Colonic mucosa (tissue), 4 donors: ENCODE measurements around the gene XNDC1N. TPM values are rescaled to one million over a fixed set of nuclear protein-coding genes. Genes with fewer than 3 reads are reported as not detected.

Experiments used
- DNase-seq: peaks from one replicate; pipeline ENCODE4 v3.0.0-alpha.2; 2020
- H3K27ac ChIP-seq: fragments of 200-600 bp; one replicate; pipeline ENCODE4 v1.8.0; 2021
- H3K27me3 ChIP-seq: fragments of 200-600 bp; one replicate; pipeline ENCODE4 v1.8.0; 2021
- H3K36me3 ChIP-seq: fragments of 200-600 bp; one replicate; pipeline ENCODE4 v1.8.0; 2021
- H3K4me1 ChIP-seq: fragments of 200-600 bp; one replicate; pipeline ENCODE4 v1.8.0; 2021; ENCODE audit warnings: mild to moderate bottlenecking
- H3K4me3 ChIP-seq: fragments of 200-600 bp; one replicate; pipeline ENCODE4 v1.8.0; 2021
- H3K9ac ChIP-seq, 2 donors: one replicate each; pipeline ENCODE4 v1.7.0; 2013; ENCODE audit warnings: control low read depth in 2 of 2, low read depth in 2 of 2, low read length in 2 of 2
- H3K9me3 ChIP-seq: fragments of 200-600 bp; one replicate; pipeline ENCODE4 v1.8.0; 2021
- intact Hi-C: fragments of 100-400 bp; cut with DNase I; formaldehyde crosslinking; loops from one replicate; pipeline ENCODE4 v1.14.1; 2022
- total RNA-seq, 2 donors: library from RNA; stranded (reverse); fragmentation: NEBNext Ultra II Directional in 1 of 2; extraction: Animal tissue kit (Norgen Biotek cat#: 25700) in 1 of 2; gene quantifications; one replicate each; pipeline ENCODE4 v1.2.1, GENCODE V29; 2021
- TF ChIP-seq, protein P1 (sequence below): fragments of 200-600 bp; IDR thresholded peaks from one replicate; pipeline ENCODE4 v1.8.0; 2022; ENCODE audit warnings: antibody characterized with exemption, mild to moderate bottlenecking
- donor health status: healthy.
- donor health status: DM: no; HTN: no; CAD: no.
- donor health status: DM: no; HTN: no; CAD: no.

The XNDC1N gene, protein sequence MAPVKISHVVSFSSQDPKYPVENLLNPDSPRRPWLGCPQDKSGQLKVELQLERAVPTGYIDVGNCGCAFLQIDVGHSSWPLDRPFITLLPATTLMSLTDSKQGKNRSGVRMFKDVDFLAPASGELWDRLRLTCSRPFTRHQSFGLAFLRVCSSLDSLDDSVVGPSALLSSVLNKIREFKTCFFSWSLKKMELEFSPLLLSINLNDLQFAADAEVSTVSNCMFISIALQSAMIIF
- total RNA-seq, result 10 to 100 TPM in 1 of 2 donors, 1 to 10 TPM in 1; 7.9 to 13.3 TPM

DNA sequence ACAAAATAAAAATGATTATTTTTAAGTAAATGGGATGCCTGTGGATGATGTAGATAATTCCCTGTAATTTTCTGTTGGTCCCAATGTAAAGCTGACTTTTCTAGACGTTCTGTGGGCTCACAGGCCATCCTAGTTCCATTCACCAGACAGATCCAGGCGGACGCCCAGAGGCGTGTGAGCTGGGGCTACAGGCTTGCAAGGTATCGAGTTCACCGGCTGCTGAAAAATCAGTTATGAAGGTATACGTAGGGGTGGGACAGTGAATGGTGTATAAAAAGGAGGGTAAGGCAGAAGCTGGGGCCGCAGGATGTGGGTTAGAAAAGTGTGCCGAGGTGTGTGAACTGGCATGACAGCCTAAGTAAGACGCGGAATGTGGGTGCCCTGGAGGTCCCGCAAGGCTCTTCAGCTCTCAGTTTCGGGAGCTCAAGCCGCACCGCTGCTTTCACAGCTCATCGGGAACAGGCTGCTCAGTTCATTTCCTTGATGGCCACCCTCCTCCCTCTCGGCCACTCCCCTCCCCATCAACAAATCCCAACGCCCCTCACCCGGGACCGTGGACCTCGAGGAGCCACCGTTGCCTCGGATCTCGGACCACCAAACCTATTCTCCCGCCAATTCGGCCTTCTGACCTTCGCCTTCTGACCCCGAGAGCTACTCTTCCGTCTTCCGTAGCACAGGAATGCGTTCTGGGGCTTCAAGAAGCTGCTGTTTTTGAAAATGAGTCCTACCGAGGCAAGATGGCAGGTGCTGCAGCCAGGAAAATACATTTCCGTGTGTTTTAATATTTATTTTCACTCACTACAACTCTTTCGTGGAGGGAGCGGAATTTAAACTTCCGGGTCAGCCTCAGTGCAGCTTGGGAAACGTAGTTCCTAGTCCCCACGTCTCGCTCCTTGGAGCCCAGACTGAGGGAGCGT, at the start of gene XNDC1N:
XNDC1N (minus strand) TSS at position 775 of the 917 bp plus-strand sequence. CDS start 5,241 bp downstream, outside the sequence.
- intact Hi-C loops, result no loop called here
- Histone ChIP-seq H3K9me3 (no peaks in the 10 kb centered on the region), H3K4me3 (peak within 1 kb of the TSS; percentile 83), H3K27me3 (no peaks in the 10 kb centered on the region), H3K4me1 (peaks cover 3% of the 10 kb centered on the region), H3K9ac (peak within 1 kb of the TSS; percentile 82 to 83), H3K27ac (peak within 1 kb of the TSS; percentile 77), H3K36me3 (no peaks in the 10 kb centered on the region)
- TF ChIP-seq, protein P1, sequence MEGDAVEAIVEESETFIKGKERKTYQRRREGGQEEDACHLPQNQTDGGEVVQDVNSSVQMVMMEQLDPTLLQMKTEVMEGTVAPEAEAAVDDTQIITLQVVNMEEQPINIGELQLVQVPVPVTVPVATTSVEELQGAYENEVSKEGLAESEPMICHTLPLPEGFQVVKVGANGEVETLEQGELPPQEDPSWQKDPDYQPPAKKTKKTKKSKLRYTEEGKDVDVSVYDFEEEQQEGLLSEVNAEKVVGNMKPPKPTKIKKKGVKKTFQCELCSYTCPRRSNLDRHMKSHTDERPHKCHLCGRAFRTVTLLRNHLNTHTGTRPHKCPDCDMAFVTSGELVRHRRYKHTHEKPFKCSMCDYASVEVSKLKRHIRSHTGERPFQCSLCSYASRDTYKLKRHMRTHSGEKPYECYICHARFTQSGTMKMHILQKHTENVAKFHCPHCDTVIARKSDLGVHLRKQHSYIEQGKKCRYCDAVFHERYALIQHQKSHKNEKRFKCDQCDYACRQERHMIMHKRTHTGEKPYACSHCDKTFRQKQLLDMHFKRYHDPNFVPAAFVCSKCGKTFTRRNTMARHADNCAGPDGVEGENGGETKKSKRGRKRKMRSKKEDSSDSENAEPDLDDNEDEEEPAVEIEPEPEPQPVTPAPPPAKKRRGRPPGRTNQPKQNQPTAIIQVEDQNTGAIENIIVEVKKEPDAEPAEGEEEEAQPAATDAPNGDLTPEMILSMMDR, result no peak
- peak; percentile 71 for DNase-seq

DNA sequence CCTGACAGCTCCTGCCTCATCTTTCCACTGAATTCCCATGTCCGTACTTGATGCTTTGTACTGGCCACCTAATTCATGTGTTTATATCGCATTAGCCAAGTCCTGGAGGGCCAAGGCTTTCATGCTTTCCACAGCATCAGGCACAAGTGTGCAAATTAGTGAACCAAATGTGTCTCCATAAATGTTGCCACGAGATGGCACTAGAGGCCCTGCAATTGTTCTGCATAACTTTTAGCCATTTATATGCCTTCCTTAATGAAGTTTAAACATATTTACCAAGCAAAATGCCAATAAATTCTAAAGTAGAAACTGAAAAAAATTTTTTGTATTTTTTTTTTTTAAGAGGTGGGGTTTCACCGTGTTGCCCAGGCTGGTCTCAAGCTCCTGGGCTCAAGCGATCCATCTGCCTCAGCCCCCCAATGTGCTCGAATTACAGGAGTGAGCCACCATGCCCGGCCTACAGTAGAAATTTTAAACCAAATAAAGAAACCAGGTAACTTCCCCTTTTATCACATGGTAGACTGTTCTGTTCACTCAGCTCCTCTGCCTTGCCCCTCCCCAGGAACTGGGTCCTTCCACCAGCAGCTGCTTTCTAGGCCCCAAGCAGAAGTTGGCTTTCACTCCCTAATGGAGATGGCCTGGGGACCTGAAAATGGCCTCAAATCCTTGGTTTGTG, 49.5 kb upstream of the XNDC1N start:
- intact Hi-C loops, result loop anchor here (10.0 kb wide), 1 partner anchor 457 kb away; the partner anchor contains the start of gene CLPB
- Histone ChIP-seq H3K4me3 (no peak overlapping the region), H3K27me3 (no peaks in the 10 kb centered on the region), H3K9me3 (no peaks in the 10 kb centered on the region), H3K9ac (no peak overlapping the region), H3K4me1 (no peaks in the 10 kb centered on the region), H3K36me3 (no peaks in the 10 kb centered on the region), H3K27ac (no peak overlapping the region)
- DNase-seq, result peak; percentile 65
- TF ChIP-seq, protein P1, result peak; percentile 64

DNA sequence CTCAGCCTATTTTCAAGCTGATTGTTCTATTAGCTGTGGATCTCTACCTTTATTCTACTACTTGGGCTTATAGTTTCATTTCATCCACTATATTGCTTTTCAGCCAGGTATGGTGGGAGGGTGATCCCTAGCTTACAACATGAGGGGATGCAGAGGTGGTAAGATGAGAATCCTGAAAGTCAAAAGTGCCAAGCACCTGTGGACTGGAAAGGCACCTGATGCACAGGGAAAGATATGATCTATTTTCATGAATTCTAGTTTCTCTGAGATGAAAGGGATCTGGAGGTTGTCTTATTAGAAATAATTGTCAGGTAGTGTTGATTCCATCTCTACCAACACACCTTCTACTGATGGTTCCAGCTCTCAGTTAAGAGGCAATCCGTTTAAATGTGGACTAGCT, 48.7 kb upstream of the XNDC1N start:
- no peak for DNase-seq
- H3K27ac ChIP-seq, result no peak overlapping the region
- intact Hi-C loops, result loop anchor here (10.0 kb wide), 1 partner anchor 458 kb away; the partner anchor contains the start of gene CLPB

DNA sequence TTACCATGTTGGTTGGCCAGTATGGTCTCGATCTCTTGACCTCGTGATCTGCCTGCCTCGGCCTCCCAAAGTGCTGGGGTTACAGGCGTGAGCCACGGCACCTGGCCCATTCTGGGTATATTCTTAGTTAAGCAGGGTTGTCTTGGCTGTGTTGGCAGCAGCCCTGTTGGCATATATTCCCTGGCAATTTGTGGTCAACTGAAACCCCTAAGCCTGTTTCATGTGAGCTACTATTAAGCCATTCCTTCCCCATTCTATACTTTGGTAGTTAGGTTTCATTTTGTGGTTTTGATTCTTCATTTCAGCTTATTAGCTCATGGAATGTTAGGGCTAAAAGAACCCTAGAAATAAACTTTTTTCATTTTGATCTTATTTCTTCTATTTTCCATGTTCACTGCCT, 48.2 kb upstream of the XNDC1N start:
- no peaks in the 10 kb centered on the region for H3K36me3 ChIP-seq
- TF ChIP-seq, protein P1, result no peak
- intact Hi-C loops, result loop anchor here (10.0 kb wide), 1 partner anchor 458 kb away; the partner anchor contains the start of gene CLPB
- no peak overlapping the region for H3K27ac ChIP-seq
- no peak for DNase-seq
- H3K9me3 ChIP-seq, result no peaks in the 10 kb centered on the region
- no peak overlapping the region for H3K9ac ChIP-seq
- H3K27me3 ChIP-seq, result no peaks in the 10 kb centered on the region
- H3K4me1 ChIP-seq, result no peaks in the 10 kb centered on the region
- no peak overlapping the region for H3K4me3 ChIP-seq

More for the DNA sequence above, 48.7 kb upstream of the XNDC1N start:
- Histone ChIP-seq H3K27me3 (no peaks in the 10 kb centered on the region), H3K9me3 (no peaks in the 10 kb centered on the region), H3K36me3 (no peaks in the 10 kb centered on the region), H3K9ac (no peak overlapping the region), H3K4me3 (no peak overlapping the region), H3K4me1 (no peaks in the 10 kb centered on the region)
- TF ChIP-seq, protein P1, result no peak

DNA sequence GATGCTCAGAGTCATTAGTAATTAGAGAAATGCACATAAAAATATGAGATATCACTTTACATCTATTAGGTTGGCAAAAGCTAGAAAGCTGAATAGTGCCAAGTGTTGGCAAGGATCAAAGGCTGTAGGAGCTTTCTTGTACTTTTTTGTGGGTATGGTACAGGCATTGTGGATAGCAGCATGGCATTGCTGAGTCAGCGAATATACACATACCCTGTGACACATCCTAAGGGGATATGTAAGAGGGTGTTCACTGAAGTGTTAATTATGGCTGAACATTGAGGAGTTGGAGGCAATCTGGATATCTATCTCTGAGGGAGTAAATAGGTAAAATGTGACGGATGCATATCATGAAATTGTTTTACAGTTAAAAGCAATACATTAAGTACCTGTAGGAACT, 43.3 kb upstream of the XNDC1N start:
- Histone ChIP-seq H3K9me3 (no peaks in the 10 kb centered on the region), H3K4me1 (no peaks in the 10 kb centered on the region), H3K9ac (no peak overlapping the region), H3K27me3 (no peaks in the 10 kb centered on the region), H3K4me3 (no peak overlapping the region), H3K36me3 (no peaks in the 10 kb centered on the region), H3K27ac (no peak overlapping the region)
- TF ChIP-seq, protein P1, result no peak
- DNase-seq, result no peak
- intact Hi-C loops, result loop anchor here (10.0 kb wide), 1 partner anchor 463 kb away; the partner anchor contains the start of gene CLPB
